A549 (cell line): ENCODE results near the gene ACOT7. TPM values are rescaled to one million over a fixed set of nuclear protein-coding genes. Genes with fewer than 3 reads are reported as not detected.

Source experiments
- ATAC-seq, 2 experiments: fragments of 200-7000 bp in 1 of 2; fragments of >200 bp in 1 of 2; cut with Nextera tagmentation in 1 of 2; cut with Tn5 transposase in 1 of 2; 3 replicates each; pipeline versions ENCODE4 v1.8.0 to v1.9.1; 2018 to 2020; ENCODE audit warnings: mild to moderate bottlenecking in 1 of 2, moderate library complexity in 1 of 2
- CTCF ChIA-PET: fragments of 300-600 bp; sonication (Branson Sonifier 250); formaldehyde crosslinking; extraction: SDS; loops from one replicate; lab custom pipeline; 2021; ENCODE audit warnings: antibody characterized with exemption, inconsistent platforms; lab: Yijun Ruan, JAX
- POLR2A ChIA-PET: fragments of 350-600 bp; formaldehyde crosslinking; extraction: SDS; loops from one replicate; lab custom pipeline; 2021; ENCODE audit warnings: antibody characterized with exemption, inconsistent platforms; lab: Yijun Ruan, JAX
- DNase-seq, 2 experiments: peaks; one replicate each; pipeline versions ENCODE4 v3.0.0 to v3.0.0-alpha.2; 2011 to 2016; ENCODE audit warnings: low read depth in 1 of 2, low spot score in 1 of 2
- FAIRE-seq: peaks from 2 replicates; lab custom pipeline; 2011; peaks lifted over from hg19 to GRCh38; lab: Jason Lieb, UNC
- H3K27ac ChIP-seq, 2 experiments: fragments of >200 bp; sonication (Bioruptor Twin); formaldehyde crosslinking; 3 replicates each; pipeline ENCODE4 v1.5.1; 2016 to 2017
- H3K4me1 ChIP-seq: fragments of >200 bp; sonication (Bioruptor Twin); formaldehyde crosslinking; 3 replicates; pipeline ENCODE4 v1.6.1; 2016
- H3K4me2 ChIP-seq: fragments of >200 bp; sonication (Bioruptor Twin); formaldehyde crosslinking; 3 replicates; pipeline ENCODE4 v1.6.1; 2016
- H3K4me3 ChIP-seq: fragments of >200 bp; sonication (Bioruptor Twin); formaldehyde crosslinking; 3 replicates; pipeline ENCODE4 v1.5.1; 2016
- H3K9me3 ChIP-seq: fragments of >200 bp; sonication (Bioruptor Twin); formaldehyde crosslinking; 3 replicates; pipeline ENCODE4 v1.6.1; 2016
- BHLHE40 ChIP-seq: IDR thresholded peaks from 2 replicates; pipeline ENCODE4 v1.6.1; 2012; ENCODE audit warnings: low read depth, low read length, inconsistent platforms
- CHD2 ChIP-seq: fragments of 150-350 bp; IDR thresholded peaks from 2 replicates; pipeline ENCODE4 v1.6.1; 2014; ENCODE audit warnings: low read length; ENCODE audit not compliant: partially characterized antibody
- FOSB ChIP-seq: fragments of 250-450 bp; sonication (Bioruptor Pico); IDR thresholded peaks from 2 replicates; pipeline ENCODE4 v1.5.0; 2020; ENCODE audit warnings: mild to moderate bottlenecking, moderate library complexity
- FOSL2 ChIP-seq, 2 experiments: fragments of 450-650 bp in 1 of 2; fragments of >200 bp in 1 of 2; sonication (Bioruptor Twin) in 1 of 2; formaldehyde crosslinking; IDR thresholded peaks; 2 replicates each; pipeline versions ENCODE4 v1.5.0 to v1.6.1; 2016 to 2020; ENCODE audit warnings: mild to moderate bottlenecking in 1 of 2, moderate library complexity in 1 of 2
- GATA3 ChIP-seq: IDR thresholded peaks from 2 replicates; pipeline ENCODE4 v1.6.1; 2012; ENCODE audit warnings: borderline replicate concordance
- HOXB13 ChIP-seq: fragments of 250-450 bp; sonication (Bioruptor Pico); IDR thresholded peaks from 2 replicates; pipeline ENCODE4 v1.5.0; 2020; ENCODE audit warnings: low read depth, mild to moderate bottlenecking, moderate library complexity
- JUN ChIP-seq, 2 experiments: fragments of >200 bp; sonication (Bioruptor Twin); formaldehyde crosslinking; IDR thresholded peaks; 2 replicates in 1 of 2; 3 replicates in 1 of 2; pipeline ENCODE4 v1.6.1; 2016 to 2017
- KDM1A ChIP-seq: fragments of 200-600 bp; sonication (generic); IDR thresholded peaks from 2 replicates; pipeline ENCODE4 v1.6.1; 2016; ENCODE audit warnings: low read depth, mild to moderate bottlenecking
- PBX3 ChIP-seq: IDR thresholded peaks from 2 replicates; pipeline ENCODE4 v1.6.1; 2012
- RFX5 ChIP-seq: fragments of 450-650 bp; IDR thresholded peaks from 2 replicates; pipeline ENCODE4 v1.7.1; 2014; ENCODE audit warnings: antibody characterized with exemption, mild to moderate bottlenecking, moderate library complexity
- RNF2 ChIP-seq: fragments of 200-600 bp; sonication (generic); IDR thresholded peaks from 2 replicates; pipeline ENCODE4 v1.6.1; 2016; ENCODE audit warnings: low read depth, mild to moderate bottlenecking, antibody characterized with exemption, moderate library complexity, borderline replicate concordance
- TFCP2L1 ChIP-seq: fragments of 250-450 bp; sonication (Bioruptor Pico); IDR thresholded peaks from 2 replicates; pipeline ENCODE4 v1.5.0; 2021; ENCODE audit warnings: mild to moderate bottlenecking
- TP53 ChIP-seq: fragments of 250-450 bp; sonication (Bioruptor Pico); IDR thresholded peaks from 2 replicates; pipeline ENCODE4 v1.5.0; 2021; ENCODE audit warnings: mild to moderate bottlenecking, moderate library complexity
- WGBS: methylation state at CpG from one replicate; pipeline ENCODE4 v1.1.6; 2017; ENCODE audit errors: missing lambda C conversion rate; 5-methylcytosine and 5-hydroxymethylcytosine counted together
- polyA plus RNA-seq, 4 experiments: library from polyadenylated mRNA; depleted of rRNA in 3 of 4; stranded (reverse); fragments of >200 nt; fragmentation: RNase III in 1 of 4; extraction: RNeasy Plus Mini Kit Qiagen cat#74134 plus additional on column Dnase treatment in 1 of 4; gene quantifications; 2 replicates in 3 of 4; 3 replicates in 1 of 4; pipeline ENCODE4 v1.2.3, GENCODE V29; 2011 to 2017
- TF ChIP-seq, protein P1 (sequence below): IDR thresholded peaks from 2 replicates; pipeline ENCODE4 v1.6.1; 2012; ENCODE audit warnings: low read depth, borderline replicate concordance
- TF ChIP-seq, protein P2 (sequence below): fragments of >200 bp; sonication (Bioruptor Twin); formaldehyde crosslinking; IDR thresholded peaks from 3 replicates; pipeline ENCODE4 v1.5.1; 2016
- TF ChIP-seq, protein P3 (sequence below): fragments of 150-350 bp; IDR thresholded peaks from 2 replicates; pipeline ENCODE4 v1.6.1; 2014; ENCODE audit warnings: low read depth, mild to moderate bottlenecking, low read length

The ACOT7 gene
- polyA plus RNA-seq, 2 of the 4 experiments (the other 2 are of a cell fraction), result 48.0 to 49.6 TPM

- TF ChIP-seq, protein P1, sequence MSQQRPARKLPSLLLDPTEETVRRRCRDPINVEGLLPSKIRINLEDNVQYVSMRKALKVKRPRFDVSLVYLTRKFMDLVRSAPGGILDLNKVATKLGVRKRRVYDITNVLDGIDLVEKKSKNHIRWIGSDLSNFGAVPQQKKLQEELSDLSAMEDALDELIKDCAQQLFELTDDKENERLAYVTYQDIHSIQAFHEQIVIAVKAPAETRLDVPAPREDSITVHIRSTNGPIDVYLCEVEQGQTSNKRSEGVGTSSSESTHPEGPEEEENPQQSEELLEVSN, result no peak
- no peak for TF ChIP-seq CHD2
- TF ChIP-seq KDM1A, result no peak
Measured at GRCh38 chr1:6261615-6261995, 132.0 kb downstream of the ACOT7 start (continued).

DNA sequence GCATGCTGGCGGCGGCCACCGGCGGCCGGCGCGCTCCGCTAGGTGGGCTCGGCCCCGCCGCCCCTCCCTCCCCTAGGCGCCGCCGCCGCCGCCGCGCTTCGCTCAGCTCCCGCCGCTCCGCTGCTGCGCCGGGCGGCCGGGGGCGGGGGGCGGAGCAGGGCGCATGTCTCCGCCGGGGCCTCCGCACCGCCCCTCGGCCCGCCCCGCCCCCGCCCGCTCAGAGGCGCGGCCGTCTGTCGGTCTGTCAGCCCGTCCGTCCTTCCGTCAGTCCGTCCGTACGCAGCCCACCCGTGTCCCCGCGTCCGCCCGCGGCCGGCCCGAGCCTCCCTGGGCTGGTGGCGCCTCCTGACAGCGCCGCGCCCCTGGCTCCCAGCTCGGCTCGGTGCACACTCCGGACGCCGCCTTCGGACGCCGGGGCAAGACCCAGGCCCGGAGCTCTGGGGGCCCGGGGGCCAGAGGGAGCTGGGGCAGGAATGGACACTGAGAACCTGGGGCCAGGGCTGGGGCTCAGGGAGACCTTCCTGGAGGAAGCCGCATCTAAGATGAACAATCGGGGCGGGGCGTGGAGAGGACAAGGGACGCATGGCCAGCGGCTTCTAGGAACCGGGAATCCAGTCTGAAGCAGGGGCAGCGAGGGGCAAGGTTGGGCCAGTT is 132.5 kb downstream of the ACOT7 start, which contains the start of gene GPR153:
Gene GPR153 (minus strand): TSS at position 138 of the 654 bp plus-strand sequence. CDS start 6,193 bp downstream, outside the sequence.
- ChIA-PET CTCF (interaction anchor here (0.7 to 8.4 kb wide), 2 partner anchors 14 to 81 kb away, joined by 3 to 64 read pairs; no protein-coding TSS in a partner anchor), POLR2A (no interaction called here)
- peak within 1 kb of the TSS; percentile 57 for H3K4me3 ChIP-seq
- peaks cover 3% of the 10 kb centered on the region; the same call in 1 of the 3 replicates for H3K4me1 ChIP-seq
- H3K4me2 ChIP-seq, result peak within 1 kb of the TSS; percentile 97
- H3K9me3 ChIP-seq, result no peaks in the 10 kb centered on the region
- ATAC-seq (peak; percentile 54; a peak in 5 of 6 replicates), FAIRE-seq (no peak), DNase-seq (no peak)
- H3K27ac ChIP-seq, result peak within 1 kb of the TSS; percentile 56 to 82; a peak in 5 of 6 replicates
- no peak for TF ChIP-seq TFCP2L1 (CRISPR knock-in tag)
- no peak for TF ChIP-seq HOXB13 (CRISPR knock-in tag)
- WGBS, result 53% methylated on average over 4 of the region's 78 CpGs

GRCh38 chr1:6260433-6260934 is 133.1 kb downstream of the ACOT7 start:
- no peaks in the 10 kb centered on the region for H3K9me3 ChIP-seq
- TF ChIP-seq TP53 (CRISPR knock-in tag) (no peak), HOXB13 (CRISPR knock-in tag) (no peak), GATA3 (no peak), FOSB (no peak), RFX5 (no peak), JUN (IDR thresholded peaks at IDR 0.05) (no peak), PBX3 (no peak), BHLHE40 (no peak), RNF2 (no peak), FOSL2 (IDR thresholded peaks at IDR 0.05) (no peak), FOSL2 (CRISPR knock-in tag; IDR thresholded peaks at IDR 0.05) (no peak)
- TF ChIP-seq, protein P2, sequence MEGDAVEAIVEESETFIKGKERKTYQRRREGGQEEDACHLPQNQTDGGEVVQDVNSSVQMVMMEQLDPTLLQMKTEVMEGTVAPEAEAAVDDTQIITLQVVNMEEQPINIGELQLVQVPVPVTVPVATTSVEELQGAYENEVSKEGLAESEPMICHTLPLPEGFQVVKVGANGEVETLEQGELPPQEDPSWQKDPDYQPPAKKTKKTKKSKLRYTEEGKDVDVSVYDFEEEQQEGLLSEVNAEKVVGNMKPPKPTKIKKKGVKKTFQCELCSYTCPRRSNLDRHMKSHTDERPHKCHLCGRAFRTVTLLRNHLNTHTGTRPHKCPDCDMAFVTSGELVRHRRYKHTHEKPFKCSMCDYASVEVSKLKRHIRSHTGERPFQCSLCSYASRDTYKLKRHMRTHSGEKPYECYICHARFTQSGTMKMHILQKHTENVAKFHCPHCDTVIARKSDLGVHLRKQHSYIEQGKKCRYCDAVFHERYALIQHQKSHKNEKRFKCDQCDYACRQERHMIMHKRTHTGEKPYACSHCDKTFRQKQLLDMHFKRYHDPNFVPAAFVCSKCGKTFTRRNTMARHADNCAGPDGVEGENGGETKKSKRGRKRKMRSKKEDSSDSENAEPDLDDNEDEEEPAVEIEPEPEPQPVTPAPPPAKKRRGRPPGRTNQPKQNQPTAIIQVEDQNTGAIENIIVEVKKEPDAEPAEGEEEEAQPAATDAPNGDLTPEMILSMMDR, result no peak
- TF ChIP-seq, protein P3, sequence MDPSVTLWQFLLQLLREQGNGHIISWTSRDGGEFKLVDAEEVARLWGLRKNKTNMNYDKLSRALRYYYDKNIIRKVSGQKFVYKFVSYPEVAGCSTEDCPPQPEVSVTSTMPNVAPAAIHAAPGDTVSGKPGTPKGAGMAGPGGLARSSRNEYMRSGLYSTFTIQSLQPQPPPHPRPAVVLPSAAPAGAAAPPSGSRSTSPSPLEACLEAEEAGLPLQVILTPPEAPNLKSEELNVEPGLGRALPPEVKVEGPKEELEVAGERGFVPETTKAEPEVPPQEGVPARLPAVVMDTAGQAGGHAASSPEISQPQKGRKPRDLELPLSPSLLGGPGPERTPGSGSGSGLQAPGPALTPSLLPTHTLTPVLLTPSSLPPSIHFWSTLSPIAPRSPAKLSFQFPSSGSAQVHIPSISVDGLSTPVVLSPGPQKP, result no peak
- TF ChIP-seq, protein P1, result no peak
- TF ChIP-seq, all 56 proteins: peak for 0
- ChIA-PET POLR2A (no interaction called here), CTCF (interaction anchor here (0.7 to 8.4 kb wide), 3 partner anchors 10 to 81 kb away, joined by 3 to 64 read pairs (median 3); no protein-coding TSS in a partner anchor)
- ATAC-seq (peak; percentile 31 to 53; a peak in 4 of 6 replicates), FAIRE-seq (no peak), DNase-seq (no peak)
- peaks cover 3% of the 10 kb centered on the region; the same call in 1 of the 3 replicates for H3K4me1 ChIP-seq
- no CpG with 5 or more reads among the region's 61 CpGs for WGBS
- H3K4me2 ChIP-seq, result peak overlapping the region; percentile 97
- peak overlapping the region; percentile 57 for H3K4me3 ChIP-seq
- peak overlapping the region; percentile 56 to 82; a peak in 5 of 6 replicates for H3K27ac ChIP-seq
